Activated CD8-positive, alpha-beta memory T cell treated with anti-CD3 and anti-CD28 coated beads for 1 hour (primary cell): ENCODE data around the gene ULK4.
"Not testable (repeated sequence)": the region's sequence is repeated elsewhere in the genome, so short reads cannot be mapped to it uniquely, and the experiment has no call there.

ENCODE experiments used
- DNase-seq, 2 donors: peaks; one replicate each; pipeline ENCODE4 v3.0.0-alpha.2; 2020; ENCODE audit warnings: low read depth in 1 of 2; ENCODE audit errors: extremely low read depth in 1 of 2

Gene ULK4

GRCh38 chr3:41874022-41874421, 87.9 kb downstream of the ULK4 start:
- DNase-seq, result no peak

GRCh38 chr3:41872157-41872556, 89.7 kb downstream of the ULK4 start:
- DNase-seq, result no peak

- DNase-seq, result no peak
Observed at GRCh38 chr3:41867533-41867932, 94.4 kb downstream of the ULK4 start.

- no peak for DNase-seq
Observed at GRCh38 chr3:41866298-41866697, 95.6 kb downstream of the ULK4 start.

GRCh38 chr3:41863024-41863423, 98.9 kb downstream of the ULK4 start:
- no peak for DNase-seq

GRCh38 chr3:41860489-41860888, 101.4 kb downstream of the ULK4 start:
- not testable (repeated sequence) for DNase-seq

- no peak for DNase-seq
Observed at GRCh38 chr3:41854956-41855355, 106.9 kb downstream of the ULK4 start.

GRCh38 chr3:41853540-41854196, 108.2 kb downstream of the ULK4 start:
- no peak for DNase-seq

- no peak for DNase-seq
Observed at GRCh38 chr3:41848753-41849574, 112.9 kb downstream of the ULK4 start.

- DNase-seq, result no peak
Observed at GRCh38 chr3:41847679-41848078, 114.2 kb downstream of the ULK4 start.

- DNase-seq, result no peak
Observed at GRCh38 chr3:41846850-41847249, 115.1 kb downstream of the ULK4 start.

GRCh38 chr3:41845826-41846225, 116.1 kb downstream of the ULK4 start:
- no peak for DNase-seq

- DNase-seq, result not testable (repeated sequence)
Observed at GRCh38 chr3:41844256-41844655, 117.6 kb downstream of the ULK4 start.

- not testable (repeated sequence) for DNase-seq
Observed at GRCh38 chr3:41840936-41841668, 120.8 kb downstream of the ULK4 start.

GRCh38 chr3:41836360-41837134, 125.4 kb downstream of the ULK4 start:
- DNase-seq, result no peak

- DNase-seq, result no peak
Observed at GRCh38 chr3:41833628-41834027, 128.3 kb downstream of the ULK4 start.

GRCh38 chr3:41819236-41819635, 142.7 kb downstream of the ULK4 start:
- no peak for DNase-seq

- DNase-seq, result no peak
Observed at GRCh38 chr3:41808618-41809017, 153.3 kb downstream of the ULK4 start.

- no peak for DNase-seq
Observed at GRCh38 chr3:41808152-41808551, 153.8 kb downstream of the ULK4 start.

GRCh38 chr3:41794748-41795589, 166.9 kb downstream of the ULK4 start:
- DNase-seq, result no peak
